Gastrocnemius medialis (tissue), 4 donors: ENCODE data around the gene ITPR2.

Source experiments
- CTCF ChIP-seq, 5 experiments: fragments of 450-650 bp in 3 of 5; fragments of 200-600 bp in 2 of 5; sonication (generic) in 2 of 5; IDR thresholded peaks in 4 of 5; conservative IDR thresholded peaks in 1 of 5; 1 replicate in 4 of 5; 2 replicates in 1 of 5; pipeline ENCODE4 v1.5.1; 2016 to 2019; ENCODE audit warnings: antibody characterized with exemption in 5 of 5, mild to moderate bottlenecking in 3 of 5, moderate library complexity in 3 of 5
- POLR2A ChIP-seq, 2 donors: fragments of 450-650 bp; IDR thresholded peaks; one replicate each; pipeline ENCODE4 v1.6.1; 2017; ENCODE audit warnings: antibody characterized with exemption in 2 of 2, mild to moderate bottlenecking in 2 of 2, moderate library complexity in 2 of 2

- no peak for TF ChIP-seq CTCF (IDR thresholded peaks at IDR 0.05 in 4 of 5, conservative IDR thresholded peaks at IDR 0.05 in 1 of 5)
- no peak for TF ChIP-seq POLR2A (IDR thresholded peaks at IDR 0.05)
Measured at GRCh38 chr12:26631846-26632245, 201.1 kb downstream of the ITPR2 start.
